Right ventricle myocardium inferior (tissue), 1 donor: ENCODE measurements around the gene FAM20C. TPM values are rescaled to one million over a fixed set of nuclear protein-coding genes. Genes with fewer than 3 reads are reported as not detected.

ENCODE experiments used
- ATAC-seq: fragments of 200-7000 bp; cut with Tn5 transposase; one replicate; pipeline ENCODE4 v1.9.1; 2020; ENCODE audit warnings: mild to moderate bottlenecking, moderate library complexity
- DNase-seq: peaks from one replicate; pipeline ENCODE4 v3.0.0; 2021; ENCODE audit errors: missing footprints
- intact Hi-C: fragments of 100-400 bp; cut with DNase I; formaldehyde crosslinking; loops from one replicate; pipeline ENCODE4 v1.11.0; 2022
- total RNA-seq: library from RNA; stranded (reverse); fragmentation: NEBNext Ultra II Directional; extraction: Animal tissue kit (Norgen Biotek cat#: 25700); gene quantifications from one replicate; pipeline ENCODE4 v1.2.1, GENCODE V29; 2021
- donor health status: DM: no; HTN: yes; CAD: no; lungs with severe emphysema.

FAM20C gene
- total RNA-seq, 1 donor from 2014 or later: 26.1 TPM

DNA sequence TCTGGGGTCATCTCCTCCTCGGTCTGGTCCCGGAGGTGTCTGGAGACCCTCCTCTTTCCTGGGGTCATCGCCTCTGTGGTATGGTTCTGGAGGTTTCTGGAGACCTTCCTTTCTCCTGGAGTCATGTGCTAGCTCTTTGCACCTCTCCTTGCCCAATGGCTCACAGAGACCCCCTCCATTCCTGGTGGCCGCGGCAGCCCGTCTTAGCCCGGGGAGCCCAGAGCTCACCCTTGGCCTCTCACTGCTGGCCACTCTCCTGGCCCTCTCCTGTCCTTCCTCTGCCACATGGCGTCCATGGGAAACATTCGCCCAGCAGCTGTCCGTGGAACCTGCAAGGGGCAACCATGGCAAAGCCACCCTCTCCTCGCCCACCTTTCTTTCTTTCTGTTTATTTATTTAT, 77.3 kb downstream of the FAM20C start:
- DNase-seq (no peak), ATAC-seq (no peak)
- intact Hi-C loops: no loop called here

DNA sequence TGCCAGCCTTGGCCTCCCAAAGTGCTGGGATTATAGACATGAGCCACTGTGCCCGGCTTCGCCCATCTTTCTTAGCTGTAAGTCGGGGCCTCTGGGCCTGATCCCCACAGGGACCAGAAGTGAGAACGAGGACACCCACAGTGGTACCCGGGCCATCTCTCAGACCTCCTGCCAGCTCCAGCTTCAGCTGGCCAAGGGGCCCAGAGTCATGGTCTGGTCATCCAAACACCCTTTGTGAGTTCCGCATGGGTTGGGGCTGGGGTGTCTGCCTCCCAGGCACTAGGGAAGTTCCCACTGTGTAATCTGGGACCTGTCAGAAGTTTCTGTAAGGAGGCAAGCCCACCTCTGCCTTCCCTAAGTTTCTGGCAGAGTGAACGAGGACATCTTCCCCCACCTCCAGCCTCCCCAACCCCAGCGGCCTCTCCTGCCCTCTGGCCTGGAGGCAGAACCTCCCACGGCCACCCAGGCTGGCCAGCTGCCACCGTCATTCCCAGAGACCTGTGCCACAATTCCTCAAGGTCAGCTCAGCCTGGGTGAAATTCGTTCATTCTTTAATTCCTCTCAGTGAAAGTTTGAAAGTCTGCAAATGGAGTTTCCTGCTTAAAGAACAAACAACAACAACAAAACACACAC, 78.1 kb downstream of the FAM20C start:
- ATAC-seq (no peak), DNase-seq (peak; percentile 37)
- intact Hi-C loops: no loop called here

DNA sequence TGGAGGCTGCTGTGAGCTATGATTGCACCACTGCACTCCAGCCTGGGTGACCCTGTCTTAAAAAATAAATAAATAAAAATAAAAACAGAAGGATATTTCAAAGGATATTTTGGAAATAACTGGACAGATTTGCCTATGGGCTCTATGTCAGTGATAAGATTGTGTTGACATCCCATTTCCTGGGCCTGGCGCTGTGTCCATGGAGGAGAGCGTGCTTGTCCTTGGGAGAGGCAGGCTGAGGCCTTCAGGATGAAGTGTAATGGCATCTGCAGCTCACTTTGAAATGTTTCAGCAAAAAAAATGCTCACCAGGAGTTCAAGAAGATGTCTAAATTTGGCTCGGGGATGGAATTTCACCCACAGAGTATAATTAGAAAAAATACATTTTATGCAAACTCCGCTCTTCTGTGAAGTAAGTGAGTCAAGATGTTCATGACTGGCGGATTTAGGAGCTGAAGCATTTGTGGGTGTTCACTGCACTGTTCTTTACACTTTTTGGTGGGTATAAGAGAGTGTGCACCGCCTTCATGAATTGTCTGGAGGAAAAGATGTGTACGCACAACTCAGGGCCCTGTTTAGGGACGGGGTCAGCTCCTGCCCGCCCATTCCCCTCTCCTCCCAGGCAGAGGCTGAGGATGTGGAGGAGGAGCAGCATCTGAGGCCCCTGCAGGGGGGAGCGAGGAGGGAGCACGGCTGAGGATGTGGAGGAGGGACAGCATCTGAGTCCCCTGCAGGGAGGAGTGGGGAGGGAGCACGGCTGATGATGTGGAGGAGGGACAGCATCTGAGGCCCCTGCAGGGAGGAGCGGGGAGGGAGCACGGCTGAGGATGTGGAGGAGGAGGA, 79.1 kb downstream of the FAM20C start:
- ATAC-seq (no peak), DNase-seq (no peak)
- intact Hi-C loops: no loop called here

DNA sequence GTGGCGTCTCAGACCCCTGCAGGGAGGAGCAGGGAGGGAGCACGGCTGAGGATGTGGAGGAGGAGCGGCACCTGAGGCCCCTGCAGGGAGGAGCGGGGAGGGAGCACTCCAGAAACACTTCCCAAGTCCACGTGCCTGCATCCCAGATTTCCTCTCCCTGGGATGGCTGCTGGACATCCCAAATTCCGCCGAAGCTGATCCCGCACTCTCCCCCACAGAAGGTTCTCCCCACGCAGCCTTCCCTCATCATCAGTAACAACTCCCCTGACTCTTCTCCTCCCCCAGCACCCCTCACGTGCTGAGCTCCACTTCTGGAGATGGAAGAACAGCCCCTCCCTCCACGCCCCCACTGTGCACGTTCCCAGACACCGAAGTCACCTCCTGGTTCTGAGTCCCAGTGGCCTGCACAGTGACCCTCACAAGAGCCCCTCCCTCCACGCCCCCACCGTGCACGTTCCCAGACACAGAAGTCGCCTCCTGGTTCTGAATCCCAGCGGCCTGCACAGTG, 79.8 kb downstream of the FAM20C start:
- intact Hi-C loops: no loop called here
- ATAC-seq (peak; percentile 16), DNase-seq (peak; percentile 27)

DNA sequence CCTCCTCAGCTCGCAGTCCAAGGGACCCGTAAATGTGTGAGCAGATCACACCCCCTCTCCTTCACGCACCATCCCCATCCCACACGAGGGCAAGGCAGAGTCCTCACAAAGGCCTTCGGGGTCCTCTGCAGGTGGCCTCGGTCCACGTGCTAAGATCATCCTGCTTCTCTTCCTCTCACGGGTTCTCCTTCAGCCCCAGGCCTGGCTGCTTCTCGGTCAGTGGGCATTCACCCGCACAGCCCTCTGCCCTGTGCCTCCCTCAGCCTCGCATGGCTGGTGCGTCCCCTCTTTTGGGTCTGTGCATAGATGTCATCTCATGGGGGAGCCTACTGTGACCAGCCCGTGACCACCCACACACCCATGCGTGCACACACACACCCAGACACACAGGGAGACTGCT, 80.3 kb downstream of the FAM20C start:
- ATAC-seq: no peak
- DNase-seq: peak; percentile 47
- intact Hi-C loops: no loop called here

DNA sequence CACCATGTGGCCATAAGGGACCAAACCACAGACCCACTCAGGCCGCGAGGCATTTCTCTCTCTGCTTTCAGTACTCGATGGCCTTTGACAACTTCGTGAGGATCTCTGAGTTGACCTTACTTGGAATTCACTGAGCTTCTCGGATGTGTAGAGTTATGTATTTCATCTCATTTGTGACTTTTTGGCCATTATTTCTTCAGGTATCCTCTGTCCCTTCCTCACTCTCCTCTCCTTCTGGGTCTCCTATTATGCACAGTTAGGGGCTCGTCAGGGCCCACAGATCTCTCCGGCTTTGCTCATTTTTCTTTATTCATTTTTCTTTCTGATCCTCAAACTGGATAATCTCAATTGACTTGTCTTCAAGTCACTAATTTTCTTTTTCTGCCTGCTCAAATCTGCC, 81.0 kb downstream of the FAM20C start:
- intact Hi-C loops: no loop called here
- DNase-seq: no peak

DNA sequence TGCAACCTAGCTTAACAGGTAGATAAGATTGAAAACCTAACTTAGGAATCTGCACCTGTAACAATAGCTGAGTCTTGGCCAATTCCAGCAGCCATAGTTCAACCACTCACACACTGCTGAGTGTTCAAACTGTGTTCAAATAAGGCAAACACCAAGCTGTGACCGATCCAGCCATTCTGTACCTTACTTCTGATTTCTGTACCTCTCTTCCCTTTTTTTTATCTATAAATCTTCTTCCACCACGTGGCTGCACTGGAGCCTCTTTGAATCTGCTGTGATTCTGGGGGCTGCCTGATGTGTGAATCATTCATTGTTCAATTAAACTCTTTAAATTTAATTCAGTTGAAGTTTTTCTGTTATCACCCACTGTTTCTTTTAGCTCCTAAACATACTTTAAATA, 81.9 kb downstream of the FAM20C start:
- ATAC-seq (no peak), DNase-seq (no peak)
- intact Hi-C loops: no loop called here

More for the DNA sequence above, 81.0 kb downstream of the FAM20C start:
- no peak for ATAC-seq

DNA sequence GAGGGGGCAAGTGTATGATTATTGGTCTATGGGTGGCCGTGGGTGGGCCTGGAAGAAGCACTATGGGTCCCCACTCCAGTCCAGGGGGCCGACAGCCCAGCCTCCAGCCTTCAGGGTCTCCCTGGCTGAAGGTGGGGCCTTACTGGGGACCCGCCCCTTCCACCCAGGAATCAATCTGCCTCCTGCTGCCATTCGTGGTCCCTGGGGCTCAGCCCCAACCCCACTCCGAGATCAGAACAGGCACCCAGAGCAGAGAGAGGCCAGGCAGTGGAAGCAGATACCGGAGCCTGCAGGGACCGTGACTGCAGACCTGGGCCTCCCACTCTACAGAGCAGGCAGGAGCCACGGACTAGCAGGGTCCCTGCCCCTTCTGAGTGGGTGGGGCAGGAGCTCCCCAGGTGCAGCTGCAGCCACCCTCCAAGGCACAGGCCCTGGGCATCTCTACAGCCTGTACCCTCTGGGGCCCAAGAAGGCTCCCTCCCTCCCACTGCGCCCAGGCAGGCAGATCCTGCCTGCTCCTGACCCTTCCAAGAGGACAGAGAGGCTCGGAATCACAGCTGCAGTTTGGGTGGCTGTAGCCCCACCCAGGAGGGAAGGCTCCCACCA, 84.0 kb downstream of the FAM20C start:
- no peak for DNase-seq
- intact Hi-C loops: no loop called here
- ATAC-seq: peak; percentile 26

DNA sequence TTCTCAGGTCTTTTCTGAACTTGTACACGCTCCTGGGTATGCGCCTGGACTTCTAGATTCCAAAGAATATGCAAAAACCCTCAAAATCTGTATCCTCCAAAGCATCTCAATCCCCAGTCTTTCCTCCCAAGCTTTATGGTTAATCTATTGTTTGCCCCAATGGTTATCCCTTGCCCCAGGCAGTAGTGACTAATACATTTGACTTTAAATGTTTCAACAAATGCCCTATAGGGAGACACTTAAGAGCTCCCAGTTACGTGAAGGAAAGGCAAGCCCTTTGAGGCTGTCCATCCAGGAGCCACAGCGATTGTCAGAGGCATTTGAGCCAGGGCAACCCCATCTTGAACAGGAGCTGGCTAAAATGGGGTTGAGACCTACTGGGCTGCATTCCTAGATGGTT, 84.9 kb downstream of the FAM20C start:
- intact Hi-C loops: no loop called here
- ATAC-seq (no peak), DNase-seq (no peak)

DNA sequence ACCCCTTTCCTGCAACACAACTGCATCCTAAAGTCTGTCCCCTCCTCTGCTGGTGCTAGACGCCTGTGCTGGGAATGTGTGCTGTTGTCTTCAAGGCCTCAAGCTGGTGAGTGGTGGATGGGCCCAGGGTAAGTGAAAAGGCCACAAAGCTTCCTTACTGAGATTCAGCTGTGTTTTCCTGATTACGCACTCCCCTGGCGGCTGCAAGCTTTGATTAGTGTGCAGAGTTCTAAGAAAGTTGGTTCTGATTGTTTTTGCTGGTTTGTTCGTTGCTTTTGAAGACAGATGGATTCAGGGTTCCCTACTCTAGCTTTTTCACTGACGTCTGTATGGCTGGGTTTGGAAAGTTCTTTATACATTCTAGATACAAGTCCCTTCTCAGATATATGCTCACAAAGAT, 85.7 kb downstream of the FAM20C start:
- ATAC-seq (no peak), DNase-seq (no peak)
- intact Hi-C loops: no loop called here

DNA sequence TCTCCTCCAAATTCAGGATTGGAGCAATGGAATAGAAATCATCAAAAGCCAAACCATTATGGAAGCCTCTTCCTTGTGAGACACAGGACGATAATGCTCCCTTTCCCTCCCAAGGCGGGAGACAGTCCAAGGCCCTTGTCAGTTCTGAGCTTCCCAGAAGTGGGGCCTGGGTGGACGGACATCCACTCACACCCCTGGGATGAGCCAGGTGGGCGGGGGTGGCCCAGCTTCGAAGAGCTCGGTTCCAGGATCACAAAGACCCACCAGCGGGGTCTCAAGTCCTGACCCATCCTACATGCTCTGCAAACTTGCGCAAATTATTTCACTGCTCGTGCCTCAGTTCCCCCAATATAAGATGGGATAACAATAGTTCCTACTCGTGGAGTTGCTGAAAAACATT, 87.5 kb downstream of the FAM20C start:
- no peak for ATAC-seq

DNA sequence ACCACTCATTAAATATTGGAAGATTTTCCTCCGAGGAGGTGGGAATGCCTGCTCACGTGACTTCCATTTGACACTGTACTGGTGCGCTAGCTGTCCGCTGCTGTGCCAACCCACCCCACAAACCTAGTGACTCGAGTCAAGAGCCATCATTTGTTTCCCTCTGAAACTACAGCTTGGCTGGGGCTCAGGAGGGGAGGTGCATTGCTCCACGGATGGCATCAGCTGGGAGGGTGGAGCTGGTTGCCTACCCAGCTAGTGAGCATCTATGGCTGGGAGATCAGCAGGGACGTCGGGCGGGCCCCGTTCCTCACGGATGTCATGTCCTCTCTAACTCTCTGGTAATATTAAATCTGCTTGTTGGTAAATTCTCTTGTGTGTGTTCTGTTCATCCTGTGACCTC, 88.1 kb downstream of the FAM20C start:
- intact Hi-C loops: no loop called here
- DNase-seq: peak; percentile 11
- no peak for ATAC-seq

More for the DNA sequence above, 87.5 kb downstream of the FAM20C start:
- no peak for DNase-seq
- intact Hi-C loops: no loop called here

DNA sequence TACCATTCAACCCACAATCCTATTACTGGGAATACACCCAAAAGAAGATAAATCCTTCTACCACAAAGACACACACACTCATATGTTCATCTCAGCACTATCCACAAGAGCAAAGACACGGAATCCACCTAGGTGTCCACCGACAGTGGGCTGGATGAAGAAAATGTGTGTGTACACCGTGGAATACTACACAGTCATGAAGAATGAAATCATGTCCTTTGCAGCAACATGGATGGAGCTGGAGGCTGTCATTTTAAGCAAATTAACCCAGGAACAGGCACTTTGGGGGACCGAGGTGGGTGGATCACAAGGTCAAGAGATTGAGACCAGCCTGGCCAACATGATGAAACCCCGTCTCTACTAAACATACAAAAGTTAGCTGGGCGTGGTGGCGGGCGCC, 89.3 kb downstream of the FAM20C start:
- intact Hi-C loops: no loop called here
- ATAC-seq (no peak), DNase-seq (no peak)

DNA sequence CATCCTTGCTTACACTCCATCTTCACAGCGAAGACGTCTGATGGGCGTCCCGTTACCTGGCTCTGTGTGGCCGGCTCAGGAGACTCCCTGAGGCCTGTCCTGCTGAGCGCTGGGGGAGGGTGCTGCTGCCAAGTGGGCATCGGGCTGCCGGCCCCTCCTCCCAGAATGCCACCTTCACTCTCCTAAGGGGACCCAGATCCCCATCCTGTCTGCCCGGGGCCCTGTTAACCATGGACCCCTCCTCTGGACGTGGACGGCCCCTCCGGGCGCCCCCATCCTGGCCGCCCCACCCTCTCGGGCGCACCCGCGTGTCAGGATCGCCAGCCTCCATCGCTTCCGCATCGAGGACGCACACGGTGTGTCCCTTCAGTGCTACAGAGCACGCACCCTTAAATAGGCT, 90.2 kb downstream of the FAM20C start:
- intact Hi-C loops: no loop called here
- no peak for ATAC-seq
- DNase-seq: peak; percentile 54

DNA sequence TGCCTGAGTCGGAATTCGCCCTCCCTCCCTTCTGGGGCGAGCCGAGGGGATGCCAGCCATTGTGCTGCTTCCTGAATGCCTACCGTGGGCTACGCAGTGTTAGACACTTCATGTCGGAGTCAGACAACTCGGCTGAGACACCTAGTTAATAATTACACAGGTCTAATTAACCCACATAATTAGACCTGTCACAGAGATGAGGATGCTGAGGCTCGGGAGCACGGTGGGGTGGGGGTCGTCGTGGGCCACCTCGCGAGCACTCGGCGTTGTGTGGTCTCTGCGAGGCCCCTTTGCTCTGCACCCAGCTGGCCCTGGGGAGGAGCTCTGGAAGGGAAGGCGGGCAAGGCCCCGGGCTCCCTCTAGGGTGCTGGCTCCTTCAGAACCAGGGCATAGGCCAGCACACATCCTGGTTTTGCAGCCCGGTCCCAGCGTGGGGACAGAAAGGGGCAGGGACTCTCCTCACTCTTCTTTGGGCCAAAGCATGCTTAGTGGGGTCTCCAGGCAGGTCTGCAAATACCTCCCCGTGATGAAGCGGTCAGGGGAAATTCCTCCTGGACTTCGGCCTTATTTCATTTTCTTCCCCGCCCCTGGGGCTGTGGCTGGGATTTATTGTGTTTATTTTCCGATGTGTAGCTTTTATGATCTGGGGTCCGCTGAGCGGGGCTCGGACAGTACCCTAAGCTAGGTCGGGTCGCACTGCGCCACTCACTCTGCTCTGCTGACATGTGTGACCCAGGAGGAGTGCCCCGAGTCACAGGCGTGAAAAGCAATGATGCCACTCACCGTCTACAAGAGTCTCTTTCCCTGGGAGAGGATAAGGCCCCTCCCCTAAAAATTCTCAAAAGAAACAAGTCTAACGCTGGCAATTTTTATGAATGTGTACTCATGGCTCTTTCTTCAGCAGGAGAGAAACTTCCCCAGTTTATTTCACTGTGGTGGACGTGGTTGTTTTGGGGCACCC, 92.7 kb downstream of the FAM20C start:
- DNase-seq (peak; percentile 30), ATAC-seq (no peak)
- intact Hi-C loops: no loop called here

DNA sequence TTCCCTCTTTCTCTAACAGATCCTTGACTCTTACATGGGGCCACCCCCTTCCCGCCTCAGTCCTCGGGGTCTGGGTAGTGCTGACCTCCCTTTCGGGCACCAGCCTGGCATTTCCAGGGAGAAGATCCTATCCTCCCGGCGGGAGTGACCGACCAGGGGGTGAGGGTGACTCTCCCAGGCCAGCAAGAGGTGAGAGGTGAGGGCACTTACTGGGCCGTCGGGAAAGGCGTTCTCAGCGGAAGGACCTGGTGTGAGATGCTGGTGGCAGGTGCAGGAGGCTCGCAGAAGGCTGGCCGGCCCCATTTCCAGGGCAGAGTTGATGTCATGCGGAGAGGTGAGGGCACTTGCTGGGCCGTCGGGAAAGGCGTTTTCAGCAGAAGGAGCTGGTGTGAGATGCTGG, 93.4 kb downstream of the FAM20C start:
- DNase-seq (no peak), ATAC-seq (no peak)
- intact Hi-C loops: no loop called here

DNA sequence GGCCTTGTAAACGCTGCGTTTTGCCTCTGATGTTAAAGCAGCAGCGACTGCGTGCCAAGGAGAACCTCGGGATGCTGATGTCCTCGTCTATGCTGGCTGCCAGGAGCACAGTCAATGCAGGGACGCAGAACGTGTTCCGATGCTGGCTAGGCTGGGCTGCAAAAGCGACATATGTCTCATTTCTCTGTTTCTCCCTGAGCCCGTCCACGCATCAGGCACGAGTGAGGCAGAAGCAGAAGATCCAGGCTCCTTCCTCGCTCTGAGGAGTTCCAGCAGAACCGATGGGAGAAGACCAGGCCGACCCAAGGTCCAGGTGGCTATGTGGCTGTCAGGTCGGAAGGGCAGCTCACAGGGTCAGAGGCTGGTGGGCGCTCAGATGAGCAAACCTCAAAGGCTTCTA, 93.9 kb downstream of the FAM20C start:
- intact Hi-C loops: no loop called here
- no peak for DNase-seq
- no peak for ATAC-seq

DNA sequence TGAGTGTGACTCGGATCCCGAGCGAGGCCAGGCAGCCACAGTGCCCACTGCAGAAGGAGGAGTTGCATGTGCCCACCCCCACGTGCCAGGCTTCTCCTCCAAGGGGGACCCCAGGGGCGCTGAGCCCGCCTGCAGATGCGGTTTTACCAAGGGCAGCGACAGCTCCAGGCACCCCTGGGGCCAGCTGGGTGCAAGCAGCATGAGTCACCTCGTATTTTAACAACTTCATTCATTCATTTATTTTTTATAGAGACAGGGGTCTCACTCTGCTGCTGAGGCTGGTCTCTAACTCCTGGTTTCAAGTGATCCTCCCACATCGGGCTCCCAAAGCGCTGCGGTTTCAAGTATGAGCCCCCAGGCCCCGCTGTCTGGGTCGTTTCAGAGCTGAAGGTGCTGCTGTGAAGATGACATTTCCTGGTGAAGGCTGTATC, 96.3 kb downstream of the FAM20C start:
- ATAC-seq (no peak), DNase-seq (no peak)
- intact Hi-C loops: no loop called here

DNA sequence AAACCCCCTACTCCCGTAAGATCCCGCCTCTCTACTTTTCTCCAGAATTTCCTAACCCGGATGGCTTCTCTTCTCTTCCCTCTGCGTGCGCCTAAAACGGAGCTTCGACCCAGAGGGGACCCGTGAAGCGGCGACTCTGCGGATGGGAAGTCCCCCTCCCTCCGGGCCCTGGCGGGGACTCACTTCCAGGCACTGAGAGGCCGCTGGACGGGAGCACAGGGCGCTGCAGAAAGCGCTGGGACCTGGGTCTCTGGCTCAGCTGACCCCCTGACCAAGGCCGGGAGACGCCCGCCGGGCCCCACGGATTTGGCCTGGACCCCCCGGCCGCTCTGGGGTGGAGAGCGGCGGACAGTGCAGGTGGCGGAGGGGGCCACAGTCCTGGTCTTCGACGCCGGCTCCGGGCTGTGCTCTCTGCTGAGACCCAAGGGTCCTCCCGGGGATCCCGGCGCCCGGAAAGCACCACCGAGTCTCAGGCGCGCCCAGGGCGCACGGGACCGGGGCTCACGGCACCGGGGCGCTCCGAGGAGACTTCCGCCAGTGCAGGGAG, 96.9 kb downstream of the FAM20C start:
- no peak for ATAC-seq
- intact Hi-C loops: no loop called here

More for the DNA sequence above, 96.9 kb downstream of the FAM20C start:
- DNase-seq: no peak
